Breast epithelium (tissue), 4 donors: ENCODE results near the gene TBC1D1. TPM values are rescaled to one million over a fixed set of nuclear protein-coding genes. Genes with fewer than 3 reads are reported as not detected.

Source experiments
- DNase-seq, 2 donors: peaks; one replicate each; pipeline ENCODE4 v3.0.0-alpha.2; 2019; ENCODE audit warnings: low spot score in 2 of 2
- H3K27ac ChIP-seq, 2 donors: fragments of 200-600 bp; sonication (generic) in 1 of 2; one replicate each; pipeline ENCODE4 v1.5.1; 2016 to 2019; ENCODE audit warnings: mild to moderate bottlenecking in 1 of 2
- H3K27me3 ChIP-seq, 2 donors: fragments of 200-600 bp; sonication (generic) in 1 of 2; one replicate each; pipeline versions ENCODE4 v1.5.1 to v1.6.0; 2017 to 2019; ENCODE audit warnings: control low read depth in 1 of 2, mild to moderate bottlenecking in 1 of 2
- H3K36me3 ChIP-seq: fragments of 200-600 bp; one replicate; pipeline ENCODE4 v1.5.1; 2019
- H3K4me1 ChIP-seq, 2 donors: fragments of 200-600 bp; sonication (generic); one replicate each; pipeline ENCODE4 v1.5.1; 2016 to 2019; ENCODE audit warnings: control low read depth in 1 of 2
- H3K4me3 ChIP-seq, 3 donors: fragments of 200-600 bp; sonication (generic); 1 replicate in 2 of 3; 2 replicates in 1 of 3; pipeline ENCODE4 v1.5.1; 2016 to 2019; ENCODE audit warnings: mild to moderate bottlenecking in 3 of 3, moderate library complexity in 2 of 3
- H3K9me3 ChIP-seq, 2 donors: fragments of 200-600 bp; sonication (generic) in 1 of 2; one replicate each; pipeline ENCODE4 v1.5.1; 2016 to 2019; ENCODE audit warnings: control low read depth in 1 of 2
- POLR2A ChIP-seq: fragments of 450-650 bp; IDR thresholded peaks from one replicate; pipeline ENCODE4 v1.6.1; 2016; ENCODE audit warnings: antibody characterized with exemption, mild to moderate bottlenecking, moderate library complexity
- POLR2AphosphoS5 ChIP-seq, 3 donors: sonication (generic); formaldehyde crosslinking; IDR thresholded peaks; one replicate each; pipeline ENCODE4 v1.6.1; 2017; ENCODE audit warnings: antibody characterized with exemption in 3 of 3
- intact Hi-C: fragments of 100-400 bp; cut with DNase I; formaldehyde crosslinking; loops from one replicate; pipeline ENCODE4 v1.15.1; 2023; ENCODE audit warnings: low total_unique reads
- total RNA-seq, 3 donors: library from RNA; depleted of rRNA; stranded (reverse); fragments of >200 nt; gene quantifications; one replicate each; pipeline ENCODE4 v1.1.0, GENCODE V29; 2016
- TF ChIP-seq, protein P1 (sequence below), 3 donors: fragments of 450-650 bp; IDR thresholded peaks; one replicate each; pipeline ENCODE4 v1.5.1; 2016 to 2017; ENCODE audit warnings: antibody characterized with exemption in 3 of 3, mild to moderate bottlenecking in 3 of 3, moderate library complexity in 3 of 3

Gene TBC1D1
- total RNA-seq, 3 donors from 2014 or later: 55.2 to 80.9 (median 63.9) TPM

DNA sequence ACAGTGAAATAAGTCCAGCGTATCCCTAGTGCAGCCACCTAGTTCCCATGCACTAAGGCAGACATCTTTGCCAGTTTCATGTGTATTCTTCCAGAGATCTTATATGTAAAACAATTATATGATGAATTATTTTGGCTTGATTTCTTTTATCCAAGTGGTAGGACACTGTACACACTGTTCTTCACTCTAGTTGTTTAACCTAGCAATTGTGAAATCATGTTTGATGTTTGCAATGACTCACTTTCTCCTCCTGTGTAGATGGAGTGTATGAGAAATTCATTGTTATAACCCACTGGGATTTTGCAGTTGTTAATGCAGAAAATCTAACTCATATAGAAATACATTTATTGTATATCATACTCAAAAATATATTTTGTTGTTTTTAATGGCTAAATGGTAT lies 17.5 kb upstream of the TBC1D1 start:
- DNase-seq: no peak
- Histone ChIP-seq H3K4me1 (no peaks in the 10 kb centered on the region), H3K36me3 (no peaks in the 10 kb centered on the region), H3K27me3 (no peaks in the 10 kb centered on the region), H3K27ac (no peak overlapping the region), H3K4me3 (no peak overlapping the region), H3K9me3 (no peaks in the 10 kb centered on the region)
- TF ChIP-seq, protein P1, sequence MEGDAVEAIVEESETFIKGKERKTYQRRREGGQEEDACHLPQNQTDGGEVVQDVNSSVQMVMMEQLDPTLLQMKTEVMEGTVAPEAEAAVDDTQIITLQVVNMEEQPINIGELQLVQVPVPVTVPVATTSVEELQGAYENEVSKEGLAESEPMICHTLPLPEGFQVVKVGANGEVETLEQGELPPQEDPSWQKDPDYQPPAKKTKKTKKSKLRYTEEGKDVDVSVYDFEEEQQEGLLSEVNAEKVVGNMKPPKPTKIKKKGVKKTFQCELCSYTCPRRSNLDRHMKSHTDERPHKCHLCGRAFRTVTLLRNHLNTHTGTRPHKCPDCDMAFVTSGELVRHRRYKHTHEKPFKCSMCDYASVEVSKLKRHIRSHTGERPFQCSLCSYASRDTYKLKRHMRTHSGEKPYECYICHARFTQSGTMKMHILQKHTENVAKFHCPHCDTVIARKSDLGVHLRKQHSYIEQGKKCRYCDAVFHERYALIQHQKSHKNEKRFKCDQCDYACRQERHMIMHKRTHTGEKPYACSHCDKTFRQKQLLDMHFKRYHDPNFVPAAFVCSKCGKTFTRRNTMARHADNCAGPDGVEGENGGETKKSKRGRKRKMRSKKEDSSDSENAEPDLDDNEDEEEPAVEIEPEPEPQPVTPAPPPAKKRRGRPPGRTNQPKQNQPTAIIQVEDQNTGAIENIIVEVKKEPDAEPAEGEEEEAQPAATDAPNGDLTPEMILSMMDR (IDR thresholded peaks at IDR 0.05): no peak
- no peak for TF ChIP-seq POLR2A
- no peak for TF ChIP-seq POLR2AphosphoS5 (IDR thresholded peaks at IDR 0.05)
- intact Hi-C loops: no loop called here

DNA sequence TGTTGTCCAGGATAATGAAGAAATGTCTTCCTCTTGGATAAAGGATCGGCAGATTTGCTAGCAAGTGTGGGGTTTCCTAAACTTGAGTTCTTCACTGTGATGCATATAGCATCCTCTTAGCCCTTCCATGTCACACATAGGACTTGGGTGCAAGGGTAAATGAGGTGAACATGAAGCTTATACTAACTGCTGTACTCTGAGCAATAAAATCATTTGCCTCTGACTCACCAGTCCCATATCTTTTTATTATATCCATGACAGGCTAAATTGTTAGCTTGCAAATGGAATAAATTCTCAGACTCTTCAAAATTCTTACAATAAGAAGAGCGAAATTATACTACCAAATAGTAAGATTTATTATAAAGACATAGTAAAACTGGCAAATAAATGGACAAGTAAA lies 14.7 kb upstream of the TBC1D1 start:
- no peaks in the 10 kb centered on the region for H3K27me3 ChIP-seq
- H3K4me3 ChIP-seq: no peak overlapping the region
- intact Hi-C loops: loop anchor here (5.0 kb wide), 1 partner anchor 101 kb away; no protein-coding TSS in a partner anchor
- no peak overlapping the region for H3K27ac ChIP-seq
- DNase-seq: no peak
- H3K36me3 ChIP-seq: no peaks in the 10 kb centered on the region
- no peaks in the 10 kb centered on the region for H3K4me1 ChIP-seq
- H3K9me3 ChIP-seq: no peaks in the 10 kb centered on the region
- TF ChIP-seq, protein P1 (IDR thresholded peaks at IDR 0.05): no peak
- TF ChIP-seq POLR2AphosphoS5 (IDR thresholded peaks at IDR 0.05) (no peak), POLR2A (no peak)

DNA sequence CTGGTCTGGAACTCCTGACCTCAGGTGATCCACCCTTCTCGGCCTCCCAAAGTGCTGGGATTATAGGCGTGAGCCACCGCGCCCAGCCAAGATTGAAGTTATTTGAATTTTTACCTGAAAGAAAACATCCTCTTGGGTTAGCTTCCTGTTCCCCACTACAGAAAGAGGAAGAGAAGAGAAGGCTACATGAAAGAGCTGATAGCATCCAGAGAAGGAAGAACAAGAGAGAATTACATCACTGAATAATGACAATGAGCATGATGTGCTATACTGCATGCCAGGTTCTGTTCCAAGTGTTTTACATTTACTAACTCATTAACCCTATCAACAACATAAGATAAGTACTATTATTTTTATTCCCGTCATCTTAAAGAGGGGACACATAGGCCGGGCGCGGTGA lies 11.5 kb upstream of the TBC1D1 start:
- H3K36me3 ChIP-seq: no peaks in the 10 kb centered on the region
- TF ChIP-seq, protein P1 (IDR thresholded peaks at IDR 0.05): no peak
- TF ChIP-seq POLR2A (no peak), POLR2AphosphoS5 (IDR thresholded peaks at IDR 0.05) (no peak)
- no peaks in the 10 kb centered on the region for H3K27me3 ChIP-seq
- DNase-seq: no peak
- H3K4me1 ChIP-seq: no peaks in the 10 kb centered on the region
- H3K9me3 ChIP-seq: no peaks in the 10 kb centered on the region
- no peak overlapping the region for H3K27ac ChIP-seq
- intact Hi-C loops: loop anchor here (5.0 kb wide), 1 partner anchor 98 kb away; no protein-coding TSS in a partner anchor
- H3K4me3 ChIP-seq: no peak overlapping the region

DNA sequence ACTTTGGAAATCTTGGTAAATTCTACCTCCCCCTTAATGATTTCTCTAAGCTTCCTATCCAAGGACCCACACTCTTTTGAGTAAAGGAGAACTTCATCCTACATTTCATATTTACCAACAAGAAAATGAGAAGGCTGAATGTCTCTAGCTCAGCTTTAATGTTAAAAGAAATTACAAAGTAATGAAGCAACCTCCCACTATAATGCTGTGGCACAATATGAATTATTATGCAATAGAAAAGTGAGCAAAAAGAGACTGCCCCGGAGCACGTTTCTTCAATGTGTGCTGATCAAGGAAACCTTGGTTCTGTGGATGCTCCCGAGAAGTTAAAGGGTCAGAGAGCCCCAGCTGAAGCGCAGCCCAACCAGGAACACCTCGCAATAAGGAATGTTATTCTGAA lies 9.1 kb upstream of the TBC1D1 start:
- no peak for DNase-seq
- TF ChIP-seq POLR2AphosphoS5 (IDR thresholded peaks at IDR 0.05): no peak
- Histone ChIP-seq H3K27ac (no peak overlapping the region), H3K27me3 (no peaks in the 10 kb centered on the region), H3K36me3 (no peaks in the 10 kb centered on the region), H3K9me3 (no peaks in the 10 kb centered on the region), H3K4me3 (no peak overlapping the region), H3K4me1 (no peaks in the 10 kb centered on the region)
- intact Hi-C loops: no loop called here

DNA sequence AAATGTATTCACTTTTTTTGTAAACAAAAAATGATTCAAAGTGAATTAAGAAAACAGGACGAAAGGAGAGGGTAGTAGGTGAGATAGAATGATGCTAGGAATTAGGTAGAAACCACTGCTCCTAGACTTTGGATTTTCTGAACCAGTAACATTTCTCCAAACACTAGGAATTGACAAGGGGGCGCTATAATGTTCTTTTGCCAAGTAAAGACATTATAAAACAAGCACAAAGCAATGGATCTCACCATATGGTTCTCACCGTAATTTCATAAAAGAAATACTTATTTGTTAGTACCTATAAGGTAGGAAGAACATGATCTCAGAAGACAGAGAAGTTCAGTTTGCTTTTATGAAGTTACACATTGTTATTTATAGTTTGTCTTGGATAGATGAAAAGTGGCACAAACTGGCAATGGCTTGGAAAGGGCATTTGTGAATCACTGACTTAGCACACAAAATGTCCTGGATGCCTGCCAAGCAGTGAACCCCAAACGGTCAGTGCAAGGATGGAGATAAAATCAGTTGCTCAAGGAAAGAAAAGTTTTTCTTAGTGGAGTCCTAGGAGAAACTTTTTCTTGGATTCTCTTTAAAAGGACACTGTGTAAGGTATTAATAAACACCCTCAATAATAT lies 8.1 kb upstream of the TBC1D1 start:
- H3K27me3 ChIP-seq: no peaks in the 10 kb centered on the region
- no peaks in the 10 kb centered on the region for H3K4me1 ChIP-seq
- H3K9me3 ChIP-seq: no peaks in the 10 kb centered on the region
- DNase-seq: no peak
- no peaks in the 10 kb centered on the region for H3K36me3 ChIP-seq
- no peak overlapping the region for H3K4me3 ChIP-seq
- H3K27ac ChIP-seq: no peak overlapping the region
- intact Hi-C loops: no loop called here
- TF ChIP-seq POLR2AphosphoS5 (IDR thresholded peaks at IDR 0.05): no peak

DNA sequence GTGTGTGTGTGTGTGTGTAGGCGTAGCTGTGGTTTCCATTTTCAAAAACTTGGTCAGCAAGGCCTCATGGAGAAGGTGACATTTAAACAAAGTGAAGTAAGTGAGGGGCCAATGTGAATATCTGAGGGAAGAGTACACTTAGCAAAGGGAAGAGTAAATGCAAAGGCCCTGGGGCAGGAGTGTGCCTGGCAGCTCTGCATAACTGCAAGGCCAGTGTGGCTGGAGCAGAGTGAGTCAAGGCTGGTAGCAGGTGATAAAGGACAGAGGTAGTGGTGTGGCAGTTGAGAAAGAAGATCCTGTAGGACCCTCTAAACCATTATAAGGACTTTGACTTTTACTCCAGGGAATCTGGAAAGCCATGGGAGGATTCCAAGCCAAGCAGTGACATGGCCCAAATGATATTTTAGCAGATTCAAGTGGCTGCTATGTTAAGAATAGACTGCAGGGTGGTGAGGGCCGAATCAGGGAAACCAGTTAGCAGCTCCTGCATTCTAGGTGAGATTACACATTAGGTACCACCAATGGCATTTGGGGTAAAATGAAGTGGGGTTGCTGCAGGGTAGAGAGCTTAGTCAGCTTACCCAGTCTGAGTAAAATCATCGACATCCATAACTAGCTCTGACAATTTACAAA lies 5.9 kb upstream of the TBC1D1 start:
- no peak for DNase-seq
- Histone ChIP-seq H3K27ac (no peak overlapping the region), H3K4me1 (no peaks in the 10 kb centered on the region)

More for the DNA sequence above, 5.9 kb upstream of the TBC1D1 start:
- Histone ChIP-seq H3K9me3 (no peaks in the 10 kb centered on the region), H3K36me3 (no peaks in the 10 kb centered on the region), H3K4me3 (no peak overlapping the region), H3K27me3 (no peaks in the 10 kb centered on the region)
- TF ChIP-seq POLR2A: no peak
- no peak for TF ChIP-seq POLR2AphosphoS5 (IDR thresholded peaks at IDR 0.05)
- TF ChIP-seq, protein P1 (IDR thresholded peaks at IDR 0.05): no peak
- intact Hi-C loops: no loop called here
